K562 (cell line): Measurements from ENCODE around the gene TRAF1. TPM values are rescaled to one million over a fixed set of nuclear protein-coding genes. Genes with fewer than 3 reads are reported as not detected.

ENCODE experiments used
- ATF2 ChIP-seq: sonication (generic); formaldehyde crosslinking; IDR thresholded peaks from 2 replicates; pipeline ENCODE4 v1.8.1; 2022; ENCODE audit warnings: missing genetic modification reagents
- BACH1 ChIP-seq: fragments of 200-800 bp; sonication (Bioruptor generic); IDR thresholded peaks from 2 replicates; pipeline ENCODE4 v1.6.1; 2016; ENCODE audit warnings: missing genetic modification characterization, missing compliant biosample characterization
- CBFA2T2 ChIP-seq: fragments of 450-650 bp; conservative IDR thresholded peaks from 2 replicates; pipeline ENCODE4 v1.6.1; 2017; ENCODE audit warnings: mild to moderate bottlenecking
- CBFA2T3 ChIP-seq: fragments of 450-650 bp; IDR thresholded peaks from 2 replicates; pipeline ENCODE4 v1.6.1; 2017
- CREB3L1 ChIP-seq: fragments of 450-650 bp; IDR thresholded peaks from 2 replicates; pipeline ENCODE4 v1.6.1; 2014; ENCODE audit warnings: low read depth, mild to moderate bottlenecking, moderate library complexity, borderline replicate concordance
- FOXP1 ChIP-seq: sonication (generic); formaldehyde crosslinking; IDR thresholded peaks from 2 replicates; pipeline ENCODE4 v1.8.0; 2022; ENCODE audit warnings: mild to moderate bottlenecking, missing genetic modification reagents
- HBP1 ChIP-seq: fragments of 450-650 bp; formaldehyde crosslinking; IDR thresholded peaks from 2 replicates; pipeline ENCODE4 v1.4.0; 2022; ENCODE audit warnings: missing genetic modification characterization
- KLF6 ChIP-seq: fragments of 250-450 bp; sonication (Bioruptor Pico); IDR thresholded peaks from 2 replicates; pipeline ENCODE4 v1.4.0; 2020; ENCODE audit warnings: mild to moderate bottlenecking, moderate library complexity, borderline replicate concordance
- MAZ ChIP-seq, 2 experiments: fragments of 450-650 bp in 1 of 2; sonication (generic) in 1 of 2; formaldehyde crosslinking; IDR thresholded peaks in 1 of 2; conservative IDR thresholded peaks in 1 of 2; 2 replicates each; pipeline versions ENCODE4 v1.4.0 to v1.5.0; 2020; ENCODE audit warnings: mild to moderate bottlenecking in 1 of 2, missing genetic modification reagents in 1 of 2
- NCOA2 ChIP-seq, 2 experiments: fragments of 450-650 bp; IDR thresholded peaks; 2 replicates each; pipeline ENCODE4 v1.6.1; 2018; ENCODE audit warnings: mild to moderate bottlenecking in 2 of 2, moderate library complexity in 1 of 2; ENCODE audit not compliant: partially characterized antibody in 2 of 2
- NFE2 ChIP-seq: IDR thresholded peaks from 2 replicates; pipeline ENCODE4 v1.6.1; 2014; ENCODE audit warnings: antibody characterized with exemption, low read depth
- PHF8 ChIP-seq: fragments of 200-600 bp; sonication (generic); IDR thresholded peaks from 2 replicates; pipeline ENCODE4 v1.6.1; 2012; ENCODE audit warnings: mixed run types, mild to moderate bottlenecking, inconsistent platforms, low read length, moderate library complexity, borderline replicate concordance
- RCOR1 ChIP-seq, 2 experiments: IDR thresholded peaks; 2 replicates each; pipeline ENCODE4 v1.6.1; 2012; ENCODE audit warnings: low read depth in 2 of 2, low read length in 2 of 2, borderline replicate concordance in 1 of 2, improper control_type of control experiment in 1 of 2
- RERE ChIP-seq: sonication (generic); formaldehyde crosslinking; IDR thresholded peaks from 2 replicates; pipeline ENCODE4 v1.8.0; 2023; ENCODE audit warnings: missing genetic modification reagents, mild to moderate bottlenecking, borderline replicate concordance
- TCF7L2 ChIP-seq: fragments of 150-350 bp; IDR thresholded peaks from 2 replicates; pipeline ENCODE4 v1.6.1; 2016; ENCODE audit warnings: low read depth, mild to moderate bottlenecking, low read length, moderate library complexity
- TEAD4 ChIP-seq, 2 experiments: sonication (generic) in 1 of 2; formaldehyde crosslinking in 1 of 2; IDR thresholded peaks; 2 replicates each; pipeline versions ENCODE4 v1.6.1 to v1.8.0; 2012 to 2022; ENCODE audit warnings: borderline replicate concordance in 1 of 2, inconsistent platforms in 1 of 2, low read length in 1 of 2, mild to moderate bottlenecking in 1 of 2, missing genetic modification reagents in 1 of 2
- ZNF121 ChIP-seq: sonication (generic); formaldehyde crosslinking; conservative IDR thresholded peaks from 2 replicates; pipeline ENCODE4 v1.8.0; 2022; ENCODE audit warnings: missing genetic modification reagents
- ZNF444 ChIP-seq: fragments of 250-450 bp; sonication (Bioruptor Pico); IDR thresholded peaks from 2 replicates; pipeline ENCODE4 v1.4.0; 2020; ENCODE audit warnings: mild to moderate bottlenecking, moderate library complexity
- polyA plus RNA-seq, 8 experiments: library from polyadenylated mRNA; depleted of rRNA in 4 of 8; stranded (reverse) in 5 of 8; unstranded in 3 of 8; fragments of >200 nt; fragmentation: Nextera tagmentation in 2 of 8; fragmentation: Illumina TruSeq in 1 of 8; extraction: Ambion mirVana in 2 of 8; extraction: Trizol in 1 of 8; gene quantifications; 2 replicates each; pipeline versions ENCODE4 v1.2.1 to v1.2.3, GENCODE V29; 2011 to 2014; ENCODE audit warnings: inconsistent platforms in 1 of 8, missing spikeins in 1 of 8
- total RNA-seq, 7 experiments: library from RNA; depleted of rRNA in 6 of 7; stranded (reverse); fragments of >200 nt in 6 of 7; fragmentation: Illumina TruSeq in 2 of 7; extraction: Trizol in 2 of 7; gene quantifications; 2 replicates each; pipeline versions ENCODE4 v1.2.1 to v1.2.3, GENCODE V29; 2011 to 2021; ENCODE audit warnings: low replicate concordance in 1 of 7

The TRAF1 gene
- total and polyA plus RNA-seq, 9 of the 15 experiments (the other 6 are each of a cell fraction or from before 2014, with no cell fraction given): 0.01 to 1.1 (median 0.04) TPM; not detected in 2

GRCh38 chr9:120935383-120935857 is 8.8 kb upstream of the TRAF1 start (continued):
- TF ChIP-seq ATF2 (CRISPR knock-in tag): no peak
- peak; percentile 45 for TF ChIP-seq CBFA2T2
- TF ChIP-seq NCOA2 (IDR thresholded peaks at IDR 0.05; ENCODE audit: partially characterized antibody in 2 of 2): no peak
- TF ChIP-seq MAZ (CRISPR knock-in tag; conservative IDR thresholded peaks at IDR 0.05 in 1 of 2, IDR thresholded peaks at IDR 0.05 in 1 of 2): peak in 1 of 2 experiments; percentile 25; a peak in 1 of 4 replicates
- TF ChIP-seq KLF6 (CRISPR knock-in tag): no peak
- no peak; the same call in 1 of the 2 replicates for TF ChIP-seq PHF8
- TF ChIP-seq RCOR1 (IDR thresholded peaks at IDR 0.05; ENCODE audit: borderline replicate concordance in 1 of 2, low read depth in 2 of 2, low read length in 2 of 2): peak; percentile 81 to 84; a peak in 3 of 4 replicates
- TF ChIP-seq ZNF444 (CRISPR knock-in tag): no peak
- peak; percentile 79 for TF ChIP-seq CBFA2T3
- TF ChIP-seq FOXP1 (CRISPR knock-in tag): no peak
- TF ChIP-seq NFE2: no peak
- TF ChIP-seq TEAD4 (IDR thresholded peaks at IDR 0.05; ENCODE audit: low read length): no peak
- no peak for TF ChIP-seq TEAD4 (CRISPR knock-in tag; IDR thresholded peaks at IDR 0.05; ENCODE audit: borderline replicate concordance)
- TF ChIP-seq ZNF121 (CRISPR knock-in tag): no peak
- TF ChIP-seq CREB3L1: no peak
- no peak for TF ChIP-seq HBP1 (CRISPR knock-in tag)
- 0 out of 2 replicates have a peak, but pooled peaks have one; percentile 13 for TF ChIP-seq BACH1 (tag)
- no peak for TF ChIP-seq TCF7L2
- TF ChIP-seq RERE (CRISPR knock-in tag): no peak
